ENCODE results near the gene RBM39. TPM values are rescaled to one million over a fixed set of nuclear protein-coding genes. Genes with fewer than 3 reads are reported as not detected.

RBM39 gene
- total and polyA plus RNA-seq, 9 of the 15 experiments (the other 6 are each of a cell fraction or from before 2014, with no cell fraction given), result 143 to 319 (median 228) TPM

DNA sequence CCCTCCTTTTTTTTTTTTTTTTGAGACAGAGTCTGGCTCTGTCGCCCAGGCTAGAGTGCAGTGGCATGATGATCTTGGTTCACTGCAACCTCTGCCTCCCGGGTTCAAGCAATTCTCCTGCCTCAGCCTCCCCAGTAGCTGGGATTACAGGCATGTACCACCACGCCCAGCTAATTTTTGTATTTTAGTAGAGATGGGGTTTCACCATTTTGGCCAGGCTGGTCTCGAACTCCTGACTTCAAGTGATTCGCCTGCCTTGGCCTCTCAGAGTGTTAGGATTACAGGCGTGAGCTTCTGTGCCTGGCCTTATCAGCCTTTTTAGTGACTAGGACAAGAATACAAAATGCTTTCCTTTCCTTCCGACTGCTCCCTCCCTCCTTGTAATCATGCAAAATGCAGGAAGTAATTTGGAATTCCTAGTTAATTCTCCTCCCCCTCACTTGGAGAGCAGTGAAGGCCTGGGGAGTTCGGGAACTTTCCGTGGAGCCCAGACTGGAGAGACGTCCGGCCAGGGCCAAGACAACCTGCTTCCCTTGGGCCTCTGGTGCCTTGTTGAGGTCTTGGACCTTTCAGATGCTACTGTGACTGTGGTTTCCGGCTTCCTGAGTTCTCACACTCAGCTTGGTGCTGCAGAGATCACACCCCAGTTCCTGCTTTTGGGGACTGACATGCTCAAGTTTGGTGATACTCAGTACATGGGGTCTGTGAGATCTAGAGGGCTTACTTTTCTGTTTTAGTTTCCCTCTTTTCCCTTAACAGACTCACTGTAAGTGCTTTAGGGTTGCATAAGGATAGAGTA is 25.8 kb upstream of the RBM39 start (continued):
- TF ChIP-seq POLR2H (tag; IDR thresholded peaks at IDR 0.05; ENCODE audit: low read depth) (no peak), NUFIP1 (IDR thresholded peaks at IDR 0.05; ENCODE audit: partially characterized antibody) (no peak), ZNF134 (CRISPR knock-in tag; conservative IDR thresholded peaks at IDR 0.05) (0 out of 2 replicates have a peak, but pooled peaks have one; percentile 2), ZNF830 (CRISPR knock-in tag; IDR thresholded peaks at IDR 0.05) (no peak), XRCC3 (IDR thresholded peaks at IDR 0.05) (no peak), YBX1 (IDR thresholded peaks at IDR 0.05) (no peak), CREB1 (IDR thresholded peaks at IDR 0.05) (no peak), CREB1 (CRISPR knock-in tag; IDR thresholded peaks at IDR 0.05) (no peak), SPI1 (IDR thresholded peaks at IDR 0.05; ENCODE audit: borderline replicate concordance, low read depth, low read length) (peak; percentile 56; the same call in 1 of the 2 replicates)
- TF ChIP-seq, protein P1, sequence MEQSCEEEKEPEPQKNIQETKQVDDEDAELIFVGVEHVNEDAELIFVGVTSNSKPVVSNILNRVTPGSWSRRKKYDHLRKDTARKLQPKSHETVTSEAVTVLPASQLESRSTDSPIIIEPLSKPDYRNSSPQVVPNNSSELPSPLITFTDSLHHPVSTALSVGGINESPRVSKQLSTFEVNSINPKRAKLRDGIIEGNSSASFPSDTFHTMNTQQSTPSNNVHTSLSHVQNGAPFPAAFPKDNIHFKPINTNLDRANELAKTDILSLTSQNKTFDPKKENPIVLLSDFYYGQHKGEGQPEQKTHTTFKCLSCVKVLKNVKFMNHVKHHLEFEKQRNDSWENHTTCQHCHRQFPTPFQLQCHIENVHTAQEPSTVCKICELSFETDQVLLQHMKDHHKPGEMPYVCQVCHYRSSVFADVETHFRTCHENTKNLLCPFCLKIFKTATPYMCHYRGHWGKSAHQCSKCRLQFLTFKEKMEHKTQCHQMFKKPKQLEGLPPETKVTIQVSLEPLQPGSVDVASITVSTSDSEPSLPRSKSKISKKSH (CRISPR knock-in tag; IDR thresholded peaks at IDR 0.05), result no peak
- TF ChIP-seq, protein P2, sequence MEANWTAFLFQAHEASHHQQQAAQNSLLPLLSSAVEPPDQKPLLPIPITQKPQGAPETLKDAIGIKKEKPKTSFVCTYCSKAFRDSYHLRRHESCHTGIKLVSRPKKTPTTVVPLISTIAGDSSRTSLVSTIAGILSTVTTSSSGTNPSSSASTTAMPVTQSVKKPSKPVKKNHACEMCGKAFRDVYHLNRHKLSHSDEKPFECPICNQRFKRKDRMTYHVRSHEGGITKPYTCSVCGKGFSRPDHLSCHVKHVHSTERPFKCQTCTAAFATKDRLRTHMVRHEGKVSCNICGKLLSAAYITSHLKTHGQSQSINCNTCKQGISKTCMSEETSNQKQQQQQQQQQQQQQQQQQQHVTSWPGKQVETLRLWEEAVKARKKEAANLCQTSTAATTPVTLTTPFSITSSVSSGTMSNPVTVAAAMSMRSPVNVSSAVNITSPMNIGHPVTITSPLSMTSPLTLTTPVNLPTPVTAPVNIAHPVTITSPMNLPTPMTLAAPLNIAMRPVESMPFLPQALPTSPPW (CRISPR knock-in tag; IDR thresholded peaks at IDR 0.05), result 0 out of 2 replicates have a peak, but pooled peaks have one; percentile 29
